Right forelimb (tissue), 1 donor: ENCODE measurements around the gene HOXD10.

ENCODE experiments used
- DNase-seq: peaks from one replicate; pipeline ENCODE4 v3.0.0-alpha.2; 2018

HOXD10 gene

GRCh38 chr2:176165370-176166050 lies 48.9 kb downstream of the HOXD10 start:
- DNase-seq: no peak

- no peak for DNase-seq
Observed at GRCh38 chr2:176166272-176166671, 49.7 kb downstream of the HOXD10 start.

GRCh38 chr2:176167398-176167797 lies 50.8 kb downstream of the HOXD10 start:
- DNase-seq: no peak

- DNase-seq: no peak
Observed at GRCh38 chr2:176169181-176169580, 52.6 kb downstream of the HOXD10 start.
